DMS79 (cell line): ENCODE measurements around the gene ANGEL1.

Experiments
- DNase-seq: peaks from one replicate; lab custom pipeline; 2025; lab: John Stamatoyannopoulos, UW

ANGEL1 gene, protein sequence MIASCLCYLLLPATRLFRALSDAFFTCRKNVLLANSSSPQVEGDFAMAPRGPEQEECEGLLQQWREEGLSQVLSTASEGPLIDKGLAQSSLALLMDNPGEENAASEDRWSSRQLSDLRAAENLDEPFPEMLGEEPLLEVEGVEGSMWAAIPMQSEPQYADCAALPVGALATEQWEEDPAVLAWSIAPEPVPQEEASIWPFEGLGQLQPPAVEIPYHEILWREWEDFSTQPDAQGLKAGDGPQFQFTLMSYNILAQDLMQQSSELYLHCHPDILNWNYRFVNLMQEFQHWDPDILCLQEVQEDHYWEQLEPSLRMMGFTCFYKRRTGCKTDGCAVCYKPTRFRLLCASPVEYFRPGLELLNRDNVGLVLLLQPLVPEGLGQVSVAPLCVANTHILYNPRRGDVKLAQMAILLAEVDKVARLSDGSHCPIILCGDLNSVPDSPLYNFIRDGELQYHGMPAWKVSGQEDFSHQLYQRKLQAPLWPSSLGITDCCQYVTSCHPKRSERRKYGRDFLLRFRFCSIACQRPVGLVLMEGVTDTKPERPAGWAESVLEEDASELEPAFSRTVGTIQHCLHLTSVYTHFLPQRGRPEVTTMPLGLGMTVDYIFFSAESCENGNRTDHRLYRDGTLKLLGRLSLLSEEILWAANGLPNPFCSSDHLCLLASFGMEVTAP

GRCh38 chr14:76812422-76813383 lies at the start of gene ANGEL1:
Gene ANGEL1 (minus strand): TSS chr14:76812882. CDS start chr14:76812827, 55 bp downstream.
- peak; percentile 97 for DNase-seq

GRCh38 chr14:76861574-76862255 lies 49.0 kb upstream of the ANGEL1 start:
- no peak for DNase-seq

DNA sequence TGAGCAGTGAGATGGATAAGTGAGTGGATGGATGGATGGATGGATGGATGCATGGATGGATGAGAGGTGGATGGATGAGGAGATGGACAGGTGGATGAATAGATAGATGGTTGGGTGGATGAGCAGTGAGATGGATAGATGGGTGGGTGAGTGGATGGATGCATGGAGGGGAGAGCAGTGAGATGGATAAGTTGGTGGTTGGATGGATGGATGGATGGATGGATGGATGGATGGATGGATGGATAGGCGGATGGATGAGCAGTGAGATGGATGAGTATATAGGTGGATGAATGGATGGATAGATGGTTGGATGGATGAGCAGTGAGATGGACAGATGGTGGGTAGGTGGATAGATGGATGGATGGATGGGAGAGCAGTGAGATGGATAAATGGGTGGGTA lies 44.1 kb upstream of the ANGEL1 start:
- no peak for DNase-seq

DNA sequence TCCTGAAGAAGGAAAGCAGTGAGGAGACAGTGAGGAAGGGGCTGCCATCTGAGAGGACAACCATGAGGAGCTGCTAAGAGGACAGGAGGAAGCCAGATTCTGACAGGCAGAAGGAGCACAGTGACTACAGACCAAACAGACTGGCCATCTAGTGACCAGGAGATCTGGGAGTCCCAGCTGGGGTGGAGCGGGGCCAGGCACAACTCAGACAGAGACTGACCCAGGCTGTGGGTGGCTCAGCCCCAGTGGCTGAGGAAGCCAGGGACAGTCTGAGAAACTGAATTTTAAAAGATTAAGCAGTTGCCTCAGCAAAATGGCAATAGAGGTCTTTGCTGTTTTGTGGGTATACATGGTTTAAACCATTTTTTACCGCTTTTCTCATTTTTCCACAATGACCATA lies 42.4 kb upstream of the ANGEL1 start:
- DNase-seq = no peak

DNA sequence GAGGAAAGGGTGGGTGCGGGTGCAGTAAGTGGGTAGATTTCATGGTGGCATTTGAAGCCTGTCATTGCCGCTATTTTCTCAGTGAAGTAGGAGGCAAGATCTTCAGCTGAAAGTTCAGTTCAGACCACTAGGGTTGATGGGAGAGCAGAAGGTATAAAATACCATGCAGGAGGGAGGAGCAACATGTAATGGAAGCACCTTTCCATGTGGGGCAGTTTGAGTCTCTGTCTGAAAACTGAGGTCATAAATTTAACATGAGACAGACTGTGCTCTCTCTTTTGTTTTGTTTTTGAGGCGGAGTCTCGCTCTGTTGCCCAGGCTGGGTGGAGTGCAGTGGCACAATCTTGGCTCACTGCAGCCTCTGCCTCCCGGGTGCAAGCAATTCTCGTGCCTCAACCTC lies 36.2 kb upstream of the ANGEL1 start:
- DNase-seq = no peak

DNA sequence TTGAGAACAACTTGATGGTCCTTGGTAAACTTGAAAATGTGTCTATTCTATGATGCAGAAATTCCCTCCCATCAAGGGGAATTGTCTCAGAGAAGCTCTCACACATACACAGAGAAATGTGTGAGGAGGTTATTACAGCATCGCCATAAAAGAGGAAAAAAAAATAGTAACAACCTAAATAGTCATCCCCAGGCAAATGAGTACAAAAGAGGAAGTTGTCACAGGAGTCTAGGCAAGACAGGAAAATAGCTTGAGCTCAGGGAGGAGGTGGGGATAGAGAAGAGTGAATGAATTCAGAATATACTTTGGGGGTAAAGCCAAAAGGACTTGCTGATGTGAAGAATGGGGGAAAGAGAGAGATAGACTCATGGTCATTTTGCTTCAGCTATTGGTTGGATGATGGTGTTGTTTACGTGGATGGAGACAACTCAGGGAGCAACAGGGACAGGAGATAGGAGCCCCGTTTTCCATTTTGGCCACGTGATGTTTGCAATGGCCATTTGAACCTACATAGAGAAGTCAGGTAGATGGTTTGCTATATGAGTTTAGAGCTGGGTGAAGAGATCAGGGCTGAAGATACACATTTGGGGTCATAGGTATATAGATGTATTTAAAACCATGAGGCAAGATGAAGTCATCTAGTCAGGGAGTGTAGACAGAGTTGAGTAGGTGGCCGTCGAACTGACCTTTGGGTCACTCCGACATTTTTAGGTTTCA lies 33.8 kb upstream of the ANGEL1 start:
- DNase-seq = no peak

DNA sequence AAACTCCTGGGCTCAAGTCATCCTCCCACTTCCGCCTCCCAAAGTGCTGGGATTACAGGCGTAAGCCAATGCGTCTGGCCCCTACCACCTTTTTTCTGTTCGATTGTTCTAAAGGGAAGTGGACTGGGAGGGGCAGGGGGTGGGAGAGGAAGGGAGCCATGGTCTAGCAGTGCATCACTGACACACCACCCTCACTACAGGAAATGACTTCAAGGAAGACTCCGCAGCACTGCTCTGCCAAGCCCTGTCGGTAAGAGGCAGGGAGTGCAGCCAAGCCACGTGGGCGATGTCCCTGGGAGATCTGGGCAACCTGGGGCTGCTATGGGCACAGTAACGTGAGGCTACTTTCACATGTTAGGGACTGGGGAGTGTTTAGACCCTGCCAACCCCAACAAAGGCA lies 31.5 kb upstream of the ANGEL1 start:
- no peak for DNase-seq

- DNase-seq = no peak
These were observed 29.7 kb upstream of the ANGEL1 start for GRCh38 chr14:76842414-76842813.

DNA sequence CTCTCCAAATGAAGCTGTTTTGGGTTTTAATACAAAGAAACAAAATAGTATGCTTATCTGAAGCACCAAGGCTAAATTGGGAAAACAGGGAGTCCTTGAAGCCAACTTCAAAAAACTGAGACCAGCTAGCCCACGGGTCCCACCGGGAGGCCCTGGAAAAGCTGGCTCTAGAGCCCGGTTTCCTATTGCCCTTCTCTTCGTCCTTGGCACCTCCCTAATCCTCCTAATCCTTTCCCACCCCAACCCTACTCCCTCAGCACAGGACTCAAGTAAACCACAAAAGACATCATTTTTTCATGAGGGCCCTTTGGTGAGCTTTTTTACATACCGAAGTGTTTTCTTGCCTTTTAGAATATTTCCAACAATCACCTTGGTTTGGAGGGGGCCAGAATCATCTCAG lies 24.8 kb upstream of the ANGEL1 start:
- DNase-seq = no peak

- DNase-seq = no peak
These were observed 23.4 kb upstream of the ANGEL1 start for GRCh38 chr14:76836029-76836630.

GRCh38 chr14:76834241-76834661 lies 21.6 kb upstream of the ANGEL1 start:
- peak; percentile 14 for DNase-seq

DNA sequence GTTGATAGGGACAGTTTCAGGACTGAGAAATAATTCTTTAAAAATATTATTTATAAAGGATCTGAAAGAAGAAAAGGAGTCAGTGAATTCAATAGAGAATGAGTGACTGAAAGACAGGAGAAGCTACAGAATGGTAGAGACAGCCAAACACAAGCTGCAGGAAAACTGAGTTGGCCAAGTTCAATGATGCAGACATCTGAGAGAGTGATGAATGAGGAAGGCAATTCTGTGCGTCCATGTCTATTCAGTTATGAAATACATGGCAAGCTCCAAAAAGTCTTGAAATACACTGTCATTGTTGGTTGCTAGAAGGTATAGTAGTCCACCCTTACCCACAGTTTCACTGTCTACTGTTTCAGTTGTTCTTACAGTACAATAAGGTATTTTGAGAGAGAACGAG lies 20.3 kb upstream of the ANGEL1 start:
- DNase-seq = no peak

DNA sequence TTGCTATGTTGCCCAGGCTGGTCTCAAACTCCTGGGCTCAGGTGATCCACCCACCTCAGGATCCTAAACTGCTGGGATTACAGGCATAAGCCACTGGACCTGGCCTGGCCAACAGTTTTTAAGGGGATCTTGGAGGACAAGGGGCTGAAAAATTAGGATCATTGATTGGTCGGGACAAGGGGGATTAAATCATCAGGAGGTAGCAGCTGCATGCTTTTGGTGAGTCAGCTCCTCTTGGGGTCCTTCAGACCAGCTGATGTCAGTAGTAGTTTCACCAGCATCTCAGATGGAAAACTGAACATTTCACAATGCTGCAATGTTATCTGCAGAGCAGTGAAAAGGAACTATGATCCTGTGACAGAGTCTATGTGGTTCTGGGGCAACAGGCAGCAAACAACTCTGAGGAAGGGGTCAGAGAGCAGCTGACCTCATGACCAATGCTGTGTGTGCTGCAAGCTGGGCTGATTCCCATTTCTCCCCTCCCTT lies 19.9 kb upstream of the ANGEL1 start:
- DNase-seq = no peak

- DNase-seq = no peak
These were observed 17.9 kb upstream of the ANGEL1 start for GRCh38 chr14:76830556-76830955.

- DNase-seq = no peak
These were observed 17.2 kb upstream of the ANGEL1 start for GRCh38 chr14:76829650-76830421.

DNA sequence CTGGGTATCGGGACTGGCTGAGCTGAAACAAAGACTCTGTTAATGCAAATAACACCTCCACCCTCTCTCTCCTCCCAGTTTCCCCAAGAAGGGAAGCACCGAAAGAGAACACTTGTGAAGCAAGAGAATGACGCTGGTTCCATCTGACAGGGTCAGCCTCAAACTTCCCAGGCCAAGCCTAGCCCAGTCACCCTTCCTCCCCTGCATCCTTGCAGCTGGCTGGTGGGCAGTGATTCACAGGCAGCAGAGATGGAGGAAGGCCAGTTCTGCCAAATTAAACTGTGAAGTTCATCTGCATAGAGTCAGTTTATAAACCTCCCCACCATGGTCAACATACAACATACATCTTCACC lies 16.3 kb upstream of the ANGEL1 start:
- no peak for DNase-seq

- DNase-seq = no peak
These were observed 15.8 kb upstream of the ANGEL1 start for GRCh38 chr14:76828339-76829012.

DNA sequence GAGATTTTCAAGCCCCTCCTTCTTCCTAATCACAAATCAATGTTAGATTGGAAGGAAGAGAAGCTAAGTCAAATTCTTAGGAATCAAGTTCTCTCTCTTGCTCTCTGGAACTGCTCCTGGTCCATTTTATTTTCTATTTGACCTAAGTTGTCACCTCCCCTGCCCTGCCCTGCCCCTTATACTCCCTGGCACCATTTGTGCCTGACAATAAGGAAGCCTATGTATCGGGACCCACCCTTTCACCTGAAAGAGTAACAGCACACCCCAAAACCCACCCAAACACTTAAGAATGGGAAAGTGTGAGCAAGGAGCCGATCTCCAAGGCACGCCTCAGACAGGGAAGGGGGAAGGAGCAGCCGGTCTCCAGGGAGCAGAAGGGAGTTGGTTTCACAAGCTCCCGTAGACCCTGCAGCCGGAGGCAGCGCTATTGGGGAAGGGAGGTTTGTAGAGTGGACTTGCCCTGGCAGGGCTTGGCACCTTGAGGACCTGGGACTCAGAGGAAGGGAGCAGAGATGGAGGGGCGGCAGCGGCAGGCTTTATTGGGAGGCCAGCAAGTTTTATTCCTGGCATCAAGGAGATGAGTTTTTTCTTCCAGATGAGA lies 15.1 kb upstream of the ANGEL1 start:
- DNase-seq = no peak

DNA sequence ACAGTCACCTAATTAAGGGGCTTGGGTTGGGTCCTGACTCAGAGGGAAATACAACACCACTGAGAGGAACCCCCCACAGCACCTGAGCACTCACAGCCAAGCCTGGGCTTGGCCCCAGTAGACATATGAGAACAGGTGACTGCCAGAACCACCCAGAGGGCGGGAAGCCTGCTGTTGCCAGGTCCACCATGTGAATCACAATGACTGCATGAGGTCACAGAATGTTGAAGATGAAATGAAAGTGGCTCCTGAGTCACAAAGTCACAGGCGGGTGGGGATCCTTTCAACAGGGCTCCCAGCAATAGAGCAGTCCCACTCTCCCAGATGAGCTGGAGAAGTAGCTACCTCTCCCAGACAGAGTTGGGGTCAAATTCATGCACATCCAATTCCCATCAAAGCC lies 13.4 kb upstream of the ANGEL1 start, which contains the start of gene LRRC74A:
Gene LRRC74A (plus strand): TSS at position 287 of the 400 bp plus-strand sequence. CDS start 290 bp downstream, outside the sequence.
- DNase-seq = peak; percentile 47
